ENCODE results near the gene SLC8A3. TPM values are rescaled to one million over a fixed set of nuclear protein-coding genes. Genes with fewer than 3 reads are reported as not detected.

The SLC8A3 gene
- total RNA-seq, 1 experiment from 2014 or later = not detected

GRCh38 chr14:70139384-70139783, 49.4 kb downstream of the SLC8A3 start:
- ATAC-seq (no peak), DNase-seq (ENCODE audit: low read depth, low spot score) (no peak)
- Histone ChIP-seq H3K36me3 (ENCODE audit: control insufficient read depth in 1 of 2, insufficient read depth in 2 of 2, low read length in 2 of 2) (no peaks in the 10 kb centered on the region), H3K27me3 (ENCODE audit: insufficient read depth, low read length) (peaks cover 84% of the 10 kb centered on the region), H3K9me3 (ENCODE audit: control insufficient read depth in 1 of 2, insufficient read depth in 1 of 2, low read depth in 1 of 2, low read length in 2 of 2) (no peaks in the 10 kb centered on the region), H3K4me3 (replicated peaks in 1 of 2; ENCODE audit: low read depth in 1 of 2, low read length in 2 of 2) (no peak overlapping the region), H3K9ac (ENCODE audit: low read length) (no peak overlapping the region), H3K79me2 (ENCODE audit: insufficient read depth, low read length) (no peaks in the 10 kb centered on the region), H3K9me2 (ENCODE audit: insufficient read depth) (no peaks in the 10 kb centered on the region), H2AFZ (ENCODE audit: low read depth, low read length, poor library complexity, severe bottlenecking) (no peak overlapping the region), H4K20me1 (ENCODE audit: insufficient read depth) (no peaks in the 10 kb centered on the region), H3K4me2 (ENCODE audit: low read length) (no peak overlapping the region), H3K27ac (ENCODE audit: low read depth, low read length) (no peak overlapping the region), H3K4me1 (ENCODE audit: control insufficient read depth in 1 of 2, insufficient read depth in 2 of 2, low read length in 2 of 2) (no peaks in the 10 kb centered on the region)
- intact Hi-C loops (cut with micrococcal nuclease) = no loop called here
- POLR2A ChIA-PET = no interaction called here
- no TSS peak for BruUV-seq (replicated peaks)
- no peak for TF ChIP-seq POLR2AphosphoS5 (IDR thresholded peaks at IDR 0.05; ENCODE audit: low read depth, low read length)
- TF ChIP-seq, protein P1, sequence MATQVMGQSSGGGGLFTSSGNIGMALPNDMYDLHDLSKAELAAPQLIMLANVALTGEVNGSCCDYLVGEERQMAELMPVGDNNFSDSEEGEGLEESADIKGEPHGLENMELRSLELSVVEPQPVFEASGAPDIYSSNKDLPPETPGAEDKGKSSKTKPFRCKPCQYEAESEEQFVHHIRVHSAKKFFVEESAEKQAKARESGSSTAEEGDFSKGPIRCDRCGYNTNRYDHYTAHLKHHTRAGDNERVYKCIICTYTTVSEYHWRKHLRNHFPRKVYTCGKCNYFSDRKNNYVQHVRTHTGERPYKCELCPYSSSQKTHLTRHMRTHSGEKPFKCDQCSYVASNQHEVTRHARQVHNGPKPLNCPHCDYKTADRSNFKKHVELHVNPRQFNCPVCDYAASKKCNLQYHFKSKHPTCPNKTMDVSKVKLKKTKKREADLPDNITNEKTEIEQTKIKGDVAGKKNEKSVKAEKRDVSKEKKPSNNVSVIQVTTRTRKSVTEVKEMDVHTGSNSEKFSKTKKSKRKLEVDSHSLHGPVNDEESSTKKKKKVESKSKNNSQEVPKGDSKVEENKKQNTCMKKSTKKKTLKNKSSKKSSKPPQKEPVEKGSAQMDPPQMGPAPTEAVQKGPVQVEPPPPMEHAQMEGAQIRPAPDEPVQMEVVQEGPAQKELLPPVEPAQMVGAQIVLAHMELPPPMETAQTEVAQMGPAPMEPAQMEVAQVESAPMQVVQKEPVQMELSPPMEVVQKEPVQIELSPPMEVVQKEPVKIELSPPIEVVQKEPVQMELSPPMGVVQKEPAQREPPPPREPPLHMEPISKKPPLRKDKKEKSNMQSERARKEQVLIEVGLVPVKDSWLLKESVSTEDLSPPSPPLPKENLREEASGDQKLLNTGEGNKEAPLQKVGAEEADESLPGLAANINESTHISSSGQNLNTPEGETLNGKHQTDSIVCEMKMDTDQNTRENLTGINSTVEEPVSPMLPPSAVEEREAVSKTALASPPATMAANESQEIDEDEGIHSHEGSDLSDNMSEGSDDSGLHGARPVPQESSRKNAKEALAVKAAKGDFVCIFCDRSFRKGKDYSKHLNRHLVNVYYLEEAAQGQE (IDR thresholded peaks at IDR 0.05; ENCODE audit: low read depth) = no peak
- TF ChIP-seq ZFX (IDR thresholded peaks at IDR 0.05) = no peak
- TF ChIP-seq ELF1 (IDR thresholded peaks at IDR 0.05; ENCODE audit: borderline replicate concordance, low read depth) = no peak
- TF ChIP-seq EGR1 (IDR thresholded peaks at IDR 0.05; ENCODE audit: low read depth) = no peak
- TF ChIP-seq CBX3 (IDR thresholded peaks at IDR 0.05; ENCODE audit: low read depth) = no peak
- TF ChIP-seq EZH2 (IDR thresholded peaks at IDR 0.05) = no peak
- no peak for TF ChIP-seq ATF3 (IDR thresholded peaks at IDR 0.05)
- no peak for TF ChIP-seq CEBPB (IDR thresholded peaks at IDR 0.05; ENCODE audit: low read depth)
- TF ChIP-seq, protein P2, sequence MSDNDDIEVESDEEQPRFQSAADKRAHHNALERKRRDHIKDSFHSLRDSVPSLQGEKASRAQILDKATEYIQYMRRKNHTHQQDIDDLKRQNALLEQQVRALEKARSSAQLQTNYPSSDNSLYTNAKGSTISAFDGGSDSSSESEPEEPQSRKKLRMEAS (IDR thresholded peaks at IDR 0.05) = no peak
- no peak for TF ChIP-seq POLR2A (IDR thresholded peaks at IDR 0.05; ENCODE audit: borderline replicate concordance, extremely low read depth, insufficient read depth, insufficient read length)
- TF ChIP-seq, protein P3, sequence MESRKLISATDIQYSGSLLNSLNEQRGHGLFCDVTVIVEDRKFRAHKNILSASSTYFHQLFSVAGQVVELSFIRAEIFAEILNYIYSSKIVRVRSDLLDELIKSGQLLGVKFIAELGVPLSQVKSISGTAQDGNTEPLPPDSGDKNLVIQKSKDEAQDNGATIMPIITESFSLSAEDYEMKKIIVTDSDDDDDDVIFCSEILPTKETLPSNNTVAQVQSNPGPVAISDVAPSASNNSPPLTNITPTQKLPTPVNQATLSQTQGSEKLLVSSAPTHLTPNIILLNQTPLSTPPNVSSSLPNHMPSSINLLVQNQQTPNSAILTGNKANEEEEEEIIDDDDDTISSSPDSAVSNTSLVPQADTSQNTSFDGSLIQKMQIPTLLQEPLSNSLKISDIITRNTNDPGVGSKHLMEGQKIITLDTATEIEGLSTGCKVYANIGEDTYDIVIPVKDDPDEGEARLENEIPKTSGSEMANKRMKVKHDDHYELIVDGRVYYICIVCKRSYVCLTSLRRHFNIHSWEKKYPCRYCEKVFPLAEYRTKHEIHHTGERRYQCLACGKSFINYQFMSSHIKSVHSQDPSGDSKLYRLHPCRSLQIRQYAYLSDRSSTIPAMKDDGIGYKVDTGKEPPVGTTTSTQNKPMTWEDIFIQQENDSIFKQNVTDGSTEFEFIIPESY (IDR thresholded peaks at IDR 0.05; ENCODE audit: extremely low read depth, insufficient replicate concordance, low read length) = no peak
- TF ChIP-seq ZNF274 (IDR thresholded peaks at IDR 0.05; ENCODE audit: low read depth, low read length) = no peak
- no peak for TF ChIP-seq SIN3A (IDR thresholded peaks at IDR 0.05; ENCODE audit: low read depth)
- no peak for TF ChIP-seq YY1 (IDR thresholded peaks at IDR 0.05; ENCODE audit: extremely low read depth, insufficient replicate concordance, low read depth, low read length)
- no peak for TF ChIP-seq TCF7L2 (IDR thresholded peaks at IDR 0.05; ENCODE audit: borderline replicate concordance, extremely low read depth, insufficient read depth, insufficient read length)
- TF ChIP-seq EZH2phosphoT487 (IDR thresholded peaks at IDR 0.05; ENCODE audit: borderline replicate concordance) = no peak
- TF ChIP-seq CTCF (IDR thresholded peaks at IDR 0.05 in 2 of 3, conservative IDR thresholded peaks at IDR 0.05 in 1 of 3; ENCODE audit: borderline replicate concordance in 1 of 3, insufficient read depth in 1 of 3, low read depth in 2 of 3, low read length in 2 of 3) = no peak
- TF ChIP-seq SP1 (IDR thresholded peaks at IDR 0.05; ENCODE audit: low read depth) = no peak
- RAD21 ChIA-PET (ENCODE audit: low non-redundant PET in 1 of 2, low total read pairs in 2 of 2, uncharacterized antibody in 2 of 2, unreplicated experiment in 2 of 2) = no interaction called here
- CTCF ChIA-PET = no interaction called here
